ENCODE data around the gene ZNF823.

- no peak for TF ChIP-seq SMC3 (IDR thresholded peaks at IDR 0.05)
- no peak for TF ChIP-seq CTCF (IDR thresholded peaks at IDR 0.05)
- no peak for TF ChIP-seq ZFP36 (IDR thresholded peaks at IDR 0.05; ENCODE audit: borderline replicate concordance, partially characterized antibody)
- TF ChIP-seq TP53 (CRISPR knock-in tag; IDR thresholded peaks at IDR 0.05), result no peak
- no peak for TF ChIP-seq CHD4 (IDR thresholded peaks at IDR 0.05; ENCODE audit: borderline replicate concordance)
- TF ChIP-seq HDAC2 (IDR thresholded peaks at IDR 0.05), result no peak
- TF ChIP-seq RARB (CRISPR knock-in tag; IDR thresholded peaks at IDR 0.05), result no peak
- no peak for TF ChIP-seq RCOR1 (IDR thresholded peaks at IDR 0.05; ENCODE audit: low read depth, low read length)
These were observed 13.5 kb upstream of the ZNF823 start for GRCh38 chr19:11752244-11752736.

All from A549 (cell line).